DND-41 (cell line): ENCODE results near the gene MACF1.

Source experiments
- EZH2 ChIP-seq: IDR thresholded peaks from 3 replicates; pipeline ENCODE4 v1.6.1; 2012; ENCODE audit warnings: borderline replicate concordance, low read depth, mild to moderate bottlenecking, moderate library complexity, low read length, inconsistent platforms; ENCODE audit not compliant: severe bottlenecking
- TF ChIP-seq, protein P1 (sequence below): IDR thresholded peaks from 2 replicates; pipeline ENCODE4 v1.5.1; 2012; ENCODE audit warnings: borderline replicate concordance, low read length, moderate library complexity, mild to moderate bottlenecking; ENCODE audit not compliant: poor library complexity, severe bottlenecking; ENCODE audit errors: extremely low read depth

DNA sequence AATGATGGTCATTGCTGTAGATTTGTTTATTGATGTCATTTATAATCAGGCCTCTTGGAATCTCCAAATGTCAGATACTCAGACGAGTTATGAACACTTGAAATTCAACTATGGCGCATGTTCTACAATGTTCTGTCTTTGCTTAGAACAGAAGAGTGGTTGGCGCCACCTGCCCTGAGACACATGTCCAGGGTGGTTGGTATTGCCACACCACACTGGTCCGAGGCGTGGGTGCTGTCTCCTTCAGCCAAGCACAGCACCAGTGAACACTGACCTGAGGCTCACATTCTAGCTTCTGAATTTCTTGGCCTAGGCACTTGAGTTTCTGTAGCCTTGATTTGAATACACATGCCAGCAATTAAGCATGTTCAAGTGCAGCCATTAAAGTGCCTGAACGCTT lies 276.8 kb downstream of the MACF1 start:
- TF ChIP-seq, protein P1, sequence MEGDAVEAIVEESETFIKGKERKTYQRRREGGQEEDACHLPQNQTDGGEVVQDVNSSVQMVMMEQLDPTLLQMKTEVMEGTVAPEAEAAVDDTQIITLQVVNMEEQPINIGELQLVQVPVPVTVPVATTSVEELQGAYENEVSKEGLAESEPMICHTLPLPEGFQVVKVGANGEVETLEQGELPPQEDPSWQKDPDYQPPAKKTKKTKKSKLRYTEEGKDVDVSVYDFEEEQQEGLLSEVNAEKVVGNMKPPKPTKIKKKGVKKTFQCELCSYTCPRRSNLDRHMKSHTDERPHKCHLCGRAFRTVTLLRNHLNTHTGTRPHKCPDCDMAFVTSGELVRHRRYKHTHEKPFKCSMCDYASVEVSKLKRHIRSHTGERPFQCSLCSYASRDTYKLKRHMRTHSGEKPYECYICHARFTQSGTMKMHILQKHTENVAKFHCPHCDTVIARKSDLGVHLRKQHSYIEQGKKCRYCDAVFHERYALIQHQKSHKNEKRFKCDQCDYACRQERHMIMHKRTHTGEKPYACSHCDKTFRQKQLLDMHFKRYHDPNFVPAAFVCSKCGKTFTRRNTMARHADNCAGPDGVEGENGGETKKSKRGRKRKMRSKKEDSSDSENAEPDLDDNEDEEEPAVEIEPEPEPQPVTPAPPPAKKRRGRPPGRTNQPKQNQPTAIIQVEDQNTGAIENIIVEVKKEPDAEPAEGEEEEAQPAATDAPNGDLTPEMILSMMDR: no peak
- TF ChIP-seq EZH2: no peak
